HG03521 (cell line): ENCODE results near the gene PSMD14.

Source experiments
- ATAC-seq: cut with Tn5 transposase; IDR thresholded peaks from one replicate; pipeline ENCODE4 v1.9.1; 2021; ENCODE audit warnings: mild to moderate bottlenecking, moderate library complexity; ENCODE audit not compliant: unreplicated experiment

Gene PSMD14

GRCh38 chr2:161438598-161438997 lies 130.4 kb downstream of the PSMD14 start:
- no peak for ATAC-seq

GRCh38 chr2:161445097-161445496 lies 136.9 kb downstream of the PSMD14 start:
- ATAC-seq, result no peak

GRCh38 chr2:161448431-161448830 lies 140.2 kb downstream of the PSMD14 start:
- no peak for ATAC-seq
